ENCODE results near the gene TFG. TPM values are rescaled to one million over a fixed set of nuclear protein-coding genes. Genes with fewer than 3 reads are reported as not detected.

The TFG gene
- total and polyA plus RNA-seq, 10 of the 15 experiments (the other 5 are each of a cell fraction or from before 2014, with no cell fraction given) = 29.3 to 126 (median 57.6) TPM

DNA sequence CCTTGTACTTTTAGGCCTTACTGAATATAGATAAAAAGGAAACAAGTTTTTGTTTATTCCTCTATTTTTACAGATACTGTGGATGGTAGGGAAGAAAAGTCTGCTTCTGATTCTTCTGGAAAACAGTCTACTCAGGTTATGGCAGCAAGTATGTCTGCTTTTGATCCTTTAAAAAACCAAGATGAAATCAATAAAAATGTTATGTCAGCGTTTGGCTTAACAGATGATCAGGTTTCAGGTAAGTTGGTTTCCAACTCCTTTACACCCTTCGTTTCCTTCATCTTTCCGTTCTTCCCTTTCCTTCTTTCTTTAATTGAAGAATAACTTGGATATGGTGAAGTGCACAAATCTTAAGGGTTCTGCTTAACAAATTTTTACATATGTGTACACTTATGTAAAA, 23.1 kb downstream of the TFG start:
- no peak for ATAC-seq
- no peak overlapping the region for H3K4me3 ChIP-seq
- WGBS (ENCODE audit: insufficient coverage, insufficient replicate concordance, low lambda C conversion rate, missing lambda C conversion rate) = 85% methylated on average over 3 of the region's 3 CpGs
- no TSS peak for BruUV-seq (replicated peaks)
- ChIA-PET RAD21 (ENCODE audit: unreplicated experiment) (no interaction called here), POLR2A (interaction anchor here (1.8 kb wide), 1 partner anchor 19 kb away, joined by 7 read pairs; no protein-coding TSS in a partner anchor), CTCF (no interaction called here), SMC1A (ENCODE audit: uncharacterized antibody, unreplicated experiment) (interaction anchor here (1.2 to 2.9 kb wide), 2 partner anchors 8 to 18 kb away, joined by 3 to 14 read pairs; no protein-coding TSS in a partner anchor)
- in situ Hi-C loops (cut with MboI) = no loop called here
- FAIRE-seq = no peak
- H4K20me1 ChIP-seq (ENCODE audit: control insufficient read depth, insufficient read depth) = no peaks in the 10 kb centered on the region
- no peak overlapping the region for H3K27ac ChIP-seq (ENCODE audit: control insufficient read depth, insufficient read depth)
- H3K36me3 ChIP-seq (ENCODE audit: control insufficient read depth in 2 of 2, insufficient read depth in 2 of 2, low read length in 1 of 2) = peaks cover 4 to 27% of the 10 kb centered on the region in 2 experiments
- no peaks in the 10 kb centered on the region for H3K27me3 ChIP-seq (replicated peaks in 1 of 2; ENCODE audit: control insufficient read depth in 2 of 2, insufficient read depth in 2 of 2, low read length in 1 of 2)
- intact Hi-C loops (cut with micrococcal nuclease; ENCODE audit: unreplicated experiment) = no loop called here
- no peak overlapping the region for H2AFZ ChIP-seq (ENCODE audit: control insufficient read depth, low read depth, low read length)
- no peak for TF ChIP-seq TCF12 (IDR thresholded peaks at IDR 0.05; ENCODE audit: low read depth, low read length)
- no peak for TF ChIP-seq NFXL1 (IDR thresholded peaks at IDR 0.05; ENCODE audit: borderline replicate concordance)
- no peak for TF ChIP-seq E4F1 (IDR thresholded peaks at IDR 0.05; ENCODE audit: borderline replicate concordance, partially characterized antibody)
- TF ChIP-seq, protein P1, sequence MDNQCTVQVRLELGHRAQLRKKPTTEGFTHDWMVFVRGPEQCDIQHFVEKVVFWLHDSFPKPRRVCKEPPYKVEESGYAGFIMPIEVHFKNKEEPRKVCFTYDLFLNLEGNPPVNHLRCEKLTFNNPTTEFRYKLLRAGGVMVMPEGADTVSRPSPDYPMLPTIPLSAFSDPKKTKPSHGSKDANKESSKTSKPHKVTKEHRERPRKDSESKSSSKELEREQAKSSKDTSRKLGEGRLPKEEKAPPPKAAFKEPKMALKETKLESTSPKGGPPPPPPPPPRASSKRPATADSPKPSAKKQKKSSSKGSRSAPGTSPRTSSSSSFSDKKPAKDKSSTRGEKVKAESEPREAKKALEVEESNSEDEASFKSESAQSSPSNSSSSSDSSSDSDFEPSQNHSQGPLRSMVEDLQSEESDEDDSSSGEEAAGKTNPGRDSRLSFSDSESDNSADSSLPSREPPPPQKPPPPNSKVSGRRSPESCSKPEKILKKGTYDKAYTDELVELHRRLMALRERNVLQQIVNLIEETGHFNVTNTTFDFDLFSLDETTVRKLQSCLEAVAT (IDR thresholded peaks at IDR 0.05) = no peak
- no peak for TF ChIP-seq SKIL (IDR thresholded peaks at IDR 0.05; ENCODE audit: low read depth, poor library complexity, severe bottlenecking)
- TF ChIP-seq, protein P2, sequence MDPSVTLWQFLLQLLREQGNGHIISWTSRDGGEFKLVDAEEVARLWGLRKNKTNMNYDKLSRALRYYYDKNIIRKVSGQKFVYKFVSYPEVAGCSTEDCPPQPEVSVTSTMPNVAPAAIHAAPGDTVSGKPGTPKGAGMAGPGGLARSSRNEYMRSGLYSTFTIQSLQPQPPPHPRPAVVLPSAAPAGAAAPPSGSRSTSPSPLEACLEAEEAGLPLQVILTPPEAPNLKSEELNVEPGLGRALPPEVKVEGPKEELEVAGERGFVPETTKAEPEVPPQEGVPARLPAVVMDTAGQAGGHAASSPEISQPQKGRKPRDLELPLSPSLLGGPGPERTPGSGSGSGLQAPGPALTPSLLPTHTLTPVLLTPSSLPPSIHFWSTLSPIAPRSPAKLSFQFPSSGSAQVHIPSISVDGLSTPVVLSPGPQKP (IDR thresholded peaks at IDR 0.05; ENCODE audit: low read depth, low read length) = no peak
- TF ChIP-seq, protein P3, sequence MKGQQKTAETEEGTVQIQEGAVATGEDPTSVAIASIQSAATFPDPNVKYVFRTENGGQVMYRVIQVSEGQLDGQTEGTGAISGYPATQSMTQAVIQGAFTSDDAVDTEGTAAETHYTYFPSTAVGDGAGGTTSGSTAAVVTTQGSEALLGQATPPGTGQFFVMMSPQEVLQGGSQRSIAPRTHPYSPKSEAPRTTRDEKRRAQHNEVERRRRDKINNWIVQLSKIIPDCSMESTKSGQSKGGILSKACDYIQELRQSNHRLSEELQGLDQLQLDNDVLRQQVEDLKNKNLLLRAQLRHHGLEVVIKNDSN (IDR thresholded peaks at IDR 0.05; ENCODE audit: borderline replicate concordance, extremely low read length, insufficient read depth, low read depth, low read length) = no peak
- no peak for TF ChIP-seq JUNB (IDR thresholded peaks at IDR 0.05)
- TF ChIP-seq STAT3 (IDR thresholded peaks at IDR 0.05; ENCODE audit: low read depth, low read length) = no peak
- no peak for TF ChIP-seq BRCA1 (IDR thresholded peaks at IDR 0.05; ENCODE audit: low read depth, low read length)
- TF ChIP-seq RAD51 (IDR thresholded peaks at IDR 0.05) = no peak
- TF ChIP-seq ESRRA (IDR thresholded peaks at IDR 0.05; ENCODE audit: low read length) = no peak
- no peak for TF ChIP-seq CREB1 (IDR thresholded peaks at IDR 0.05; ENCODE audit: low read depth)
- TF ChIP-seq RCOR1 (conservative IDR thresholded peaks at IDR 0.05; ENCODE audit: low read depth, low read length) = no peak
- TF ChIP-seq PAX5 (IDR thresholded peaks at IDR 0.05; ENCODE audit: borderline replicate concordance, low read depth, low read length) = no peak
- DNase-seq (ENCODE audit: low read depth, low spot score) = no peak
- H3K9me3 ChIP-seq (replicated peaks; ENCODE audit: control insufficient read depth, insufficient read depth, low read length) = no peaks in the 10 kb centered on the region
- peaks cover 8% of the 10 kb centered on the region for H3K79me2 ChIP-seq (ENCODE audit: control insufficient read depth, insufficient read depth, low read length)
- no peak overlapping the region for H3K9ac ChIP-seq (ENCODE audit: control insufficient read depth, insufficient read depth, low read length)
- no peaks in the 10 kb centered on the region; the same call in 1 of the 2 replicates for H3K4me1 ChIP-seq (ENCODE audit: control insufficient read depth, insufficient read depth, low read length)
- H3K4me2 ChIP-seq (ENCODE audit: control insufficient read depth, insufficient read depth) = no peak overlapping the region
